BE2C (cell line): Measurements from ENCODE around the gene SNX32.
"Not testable (repeated sequence)": the region's sequence is repeated elsewhere in the genome, so short reads cannot be mapped to it uniquely, and the experiment has no call there.

Experiments used
- DNase-seq: peaks from one replicate; pipeline ENCODE4 v3.0.0-alpha.2; 2020
- H3K27me3 ChIP-seq: fragments of 250-450 bp; sonication (Bioruptor Pico); 2 replicates; pipeline ENCODE4 v1.5.1; 2020; ENCODE audit warnings: mild to moderate bottlenecking
- H3K36me3 ChIP-seq: fragments of 250-450 bp; sonication (Bioruptor Pico); 2 replicates; pipeline ENCODE4 v1.5.1; 2020; ENCODE audit warnings: mild to moderate bottlenecking
- H3K4me1 ChIP-seq: fragments of 250-450 bp; sonication (Bioruptor Pico); 2 replicates; pipeline ENCODE4 v1.5.1; 2020
- H3K4me3 ChIP-seq: 2 replicates; pipeline ENCODE4 v1.5.1; 2011; ENCODE audit warnings: low read depth, low read length
- H3K9me3 ChIP-seq: fragments of 250-450 bp; sonication (Bioruptor Pico); 2 replicates; pipeline ENCODE4 v1.5.1; 2020
- TF ChIP-seq, protein P1 (sequence below): IDR thresholded peaks from 2 replicates; pipeline ENCODE4 v1.5.1; 2012; ENCODE audit warnings: mild to moderate bottlenecking, low read depth, low read length

SNX32 gene

DNA sequence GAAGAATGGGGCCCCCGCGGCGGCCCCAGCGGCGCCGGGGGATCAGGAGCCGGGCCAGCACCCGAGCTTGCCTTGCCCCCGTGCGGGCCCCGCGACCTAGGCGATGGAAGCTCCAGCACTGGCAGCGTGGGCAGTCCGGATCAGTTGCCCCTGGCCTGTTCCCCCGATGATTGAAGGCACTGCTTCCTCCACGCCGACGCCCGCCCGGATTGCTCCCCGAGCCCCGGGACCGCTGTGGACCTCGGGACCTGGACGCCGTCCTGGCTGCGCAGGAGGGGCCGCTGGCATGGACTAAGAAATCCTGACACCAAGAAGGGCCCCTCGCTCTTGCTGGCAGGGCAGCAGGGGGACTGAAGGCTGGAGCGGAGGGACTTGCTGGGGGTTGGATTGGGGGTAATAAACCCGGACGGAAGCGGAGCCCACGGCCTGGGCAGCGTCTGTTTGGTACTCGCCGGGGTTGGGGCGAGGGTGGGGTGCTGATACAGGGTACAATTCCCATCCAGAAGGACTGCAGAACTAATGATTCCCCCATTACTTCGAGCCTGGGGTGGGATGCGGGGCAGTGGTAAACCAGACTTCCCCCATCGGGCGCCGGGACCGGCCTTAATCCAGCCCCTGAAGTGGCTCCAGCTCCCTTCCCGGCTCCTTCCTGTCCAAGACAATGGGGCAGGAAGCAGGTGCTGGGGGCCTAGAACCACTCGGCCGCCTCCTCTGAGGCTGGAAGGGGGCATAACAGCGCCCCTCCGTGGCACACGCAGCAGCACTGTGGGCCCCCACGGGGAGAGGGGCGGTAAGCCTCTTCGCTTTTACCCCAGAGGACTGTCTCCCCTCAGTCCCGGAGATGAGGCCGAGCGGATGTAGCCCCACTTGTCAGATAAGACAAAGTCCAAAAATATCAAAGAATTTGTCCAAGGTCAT, 57.7 kb downstream of the SNX32 start:
- H3K27me3 ChIP-seq: no peaks in the 10 kb centered on the region

DNA sequence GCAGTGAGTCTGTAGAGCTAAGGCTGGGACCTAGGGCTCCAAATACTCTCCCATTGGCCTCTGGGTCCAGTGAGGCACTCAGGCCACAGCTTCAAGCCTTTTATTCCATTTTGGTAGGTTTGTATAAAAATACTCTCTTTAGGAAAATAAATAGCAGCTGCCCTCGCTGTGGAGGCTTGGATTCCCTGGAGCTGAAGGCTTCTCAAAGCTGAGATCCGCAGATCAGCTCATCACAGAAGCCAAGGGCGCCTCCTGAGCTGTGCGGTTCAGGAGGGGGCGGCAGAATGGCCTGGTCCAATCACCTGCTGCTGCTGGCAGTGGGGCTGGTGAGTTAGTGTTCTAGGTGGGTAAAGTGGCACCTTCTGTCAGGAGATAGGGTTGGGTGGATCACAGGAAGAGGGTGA, 58.4 kb downstream of the SNX32 start:
- DNase-seq, H3K27me3 ChIP-seq, H3K9me3 ChIP-seq, H3K36me3 ChIP-seq, H3K4me1 ChIP-seq: not testable (repeated sequence)
- peak overlapping the region; percentile 92 for H3K4me3 ChIP-seq

More for the DNA sequence above, 57.7 kb downstream of the SNX32 start:
- Histone ChIP-seq H3K4me3 (peak overlapping the region; percentile 92), H3K9me3 (no peaks in the 10 kb centered on the region), H3K36me3 (peaks cover 6% of the 10 kb centered on the region; the same call in 1 of the 2 replicates), H3K4me1 (peaks cover 8% of the 10 kb centered on the region)
- peak; percentile 65 for DNase-seq
- TF ChIP-seq, protein P1, sequence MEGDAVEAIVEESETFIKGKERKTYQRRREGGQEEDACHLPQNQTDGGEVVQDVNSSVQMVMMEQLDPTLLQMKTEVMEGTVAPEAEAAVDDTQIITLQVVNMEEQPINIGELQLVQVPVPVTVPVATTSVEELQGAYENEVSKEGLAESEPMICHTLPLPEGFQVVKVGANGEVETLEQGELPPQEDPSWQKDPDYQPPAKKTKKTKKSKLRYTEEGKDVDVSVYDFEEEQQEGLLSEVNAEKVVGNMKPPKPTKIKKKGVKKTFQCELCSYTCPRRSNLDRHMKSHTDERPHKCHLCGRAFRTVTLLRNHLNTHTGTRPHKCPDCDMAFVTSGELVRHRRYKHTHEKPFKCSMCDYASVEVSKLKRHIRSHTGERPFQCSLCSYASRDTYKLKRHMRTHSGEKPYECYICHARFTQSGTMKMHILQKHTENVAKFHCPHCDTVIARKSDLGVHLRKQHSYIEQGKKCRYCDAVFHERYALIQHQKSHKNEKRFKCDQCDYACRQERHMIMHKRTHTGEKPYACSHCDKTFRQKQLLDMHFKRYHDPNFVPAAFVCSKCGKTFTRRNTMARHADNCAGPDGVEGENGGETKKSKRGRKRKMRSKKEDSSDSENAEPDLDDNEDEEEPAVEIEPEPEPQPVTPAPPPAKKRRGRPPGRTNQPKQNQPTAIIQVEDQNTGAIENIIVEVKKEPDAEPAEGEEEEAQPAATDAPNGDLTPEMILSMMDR: peak; percentile 49; the same call in 1 of the 2 replicates

DNA sequence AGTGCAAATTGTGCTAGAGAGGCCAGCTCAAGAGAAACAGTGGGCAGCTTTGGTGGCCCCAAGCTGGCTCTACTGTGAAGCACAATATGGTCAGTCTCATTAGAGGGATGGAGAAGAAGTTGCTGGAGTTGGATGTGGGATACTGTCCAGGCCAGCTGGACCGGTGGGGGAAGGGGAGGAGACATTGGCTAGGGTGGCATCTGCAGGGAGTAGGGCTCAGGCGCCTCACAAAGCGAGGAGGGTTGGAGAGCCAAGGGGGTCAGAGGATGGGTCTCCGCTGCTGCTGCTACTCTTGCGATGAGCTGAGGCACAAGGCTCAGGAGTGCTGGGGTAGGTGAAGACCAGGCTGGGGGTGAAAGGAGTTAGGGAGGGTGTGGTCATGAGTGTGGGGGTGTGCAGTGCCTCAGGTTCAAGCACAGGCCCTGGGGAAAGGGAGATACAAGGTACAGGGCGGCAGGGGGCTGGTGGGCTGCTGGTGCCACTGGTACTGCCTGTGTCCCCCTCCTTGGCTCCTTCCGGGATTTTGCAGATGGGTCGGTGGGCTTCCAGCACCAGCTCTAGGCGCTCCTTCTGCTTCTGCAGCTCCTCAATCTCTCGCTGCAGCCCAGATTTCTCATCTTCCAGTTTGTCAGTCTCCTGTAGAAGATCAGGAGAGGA, 59.0 kb downstream of the SNX32 start:
- Histone ChIP-seq H3K4me3 (peak overlapping the region; percentile 92), H3K4me1 (peaks cover 8% of the 10 kb centered on the region), H3K9me3 (no peaks in the 10 kb centered on the region), H3K36me3 (no peaks in the 10 kb centered on the region), H3K27me3 (no peaks in the 10 kb centered on the region)
- no peak for DNase-seq
- TF ChIP-seq, protein P1: no peak

DNA sequence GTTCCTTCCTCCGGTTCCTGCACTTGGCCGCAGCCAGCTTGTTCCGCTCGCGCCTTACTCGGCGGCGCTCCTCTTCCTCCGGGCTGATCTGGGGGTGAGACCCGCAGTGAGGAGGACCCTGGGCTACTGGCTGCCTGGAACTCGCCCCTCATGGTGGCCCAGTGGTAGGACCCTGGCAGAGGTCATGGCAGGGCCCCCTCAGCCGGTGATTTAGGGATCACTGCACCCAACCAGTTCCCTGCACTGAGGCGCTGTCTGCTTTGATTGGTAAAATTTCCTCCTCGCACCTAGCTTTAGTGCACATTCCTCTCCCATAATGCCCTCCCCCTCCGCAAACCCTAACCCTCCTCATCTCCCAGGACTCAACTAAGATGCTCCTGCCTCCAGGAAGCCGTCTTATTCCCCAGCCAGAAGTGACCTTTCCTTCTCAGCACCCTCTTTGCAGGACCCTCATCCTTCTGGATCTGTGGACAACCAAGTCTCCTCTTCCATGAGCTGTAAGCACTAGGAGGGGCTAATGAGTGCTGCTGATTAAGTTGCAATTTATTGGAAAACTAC, 60.4 kb downstream of the SNX32 start:
- DNase-seq: no peak
- Histone ChIP-seq H3K4me1 (peaks cover 8% of the 10 kb centered on the region), H3K9me3 (no peaks in the 10 kb centered on the region; the same call in 1 of the 2 replicates), H3K4me3 (no peak overlapping the region), H3K36me3 (no peaks in the 10 kb centered on the region), H3K27me3 (peaks cover 11% of the 10 kb centered on the region)
- TF ChIP-seq, protein P1: no peak

DNA sequence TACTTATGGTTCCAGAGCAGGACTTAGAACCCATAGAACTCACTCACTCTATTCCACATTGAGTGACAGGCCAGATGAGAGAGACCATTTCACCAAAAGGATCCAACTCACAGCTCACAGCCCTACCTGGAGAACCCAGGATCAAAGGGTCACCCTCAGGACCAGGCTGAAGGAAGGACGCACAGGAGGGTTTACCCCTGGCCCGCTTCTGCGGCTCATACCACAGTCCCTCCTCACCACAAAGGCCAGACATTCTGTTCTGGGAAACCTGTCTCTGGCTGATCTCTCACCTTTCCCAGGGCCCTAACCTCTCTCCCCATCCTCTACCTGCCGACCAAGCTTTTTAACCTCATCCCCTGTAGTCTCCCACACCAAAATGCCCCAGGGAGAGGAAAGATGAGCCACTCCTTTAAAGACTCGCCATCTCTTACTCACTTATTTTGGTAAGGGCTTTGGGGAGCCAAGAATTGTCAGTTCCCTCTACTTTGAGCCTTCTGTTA, 61.8 kb downstream of the SNX32 start:
- Histone ChIP-seq H3K9me3 (no peaks in the 10 kb centered on the region; the same call in 1 of the 2 replicates), H3K4me3 (no peak overlapping the region), H3K36me3 (no peaks in the 10 kb centered on the region), H3K27me3 (peaks cover 25% of the 10 kb centered on the region), H3K4me1 (no peaks in the 10 kb centered on the region; the same call in none of the 2 replicates)
- TF ChIP-seq, protein P1: no peak
- no peak for DNase-seq
